ENCODE measurements around the gene PRPF6.

The PRPF6 gene

GRCh38 chr20:63976980-63977738, 3.8 kb upstream of the PRPF6 start:
- DNase-seq (ENCODE audit: low spot score) (peak; percentile 90), ATAC-seq (ENCODE audit: low read depth) (no peak)
- Histone ChIP-seq H3K27ac (ENCODE audit: poor library complexity, severe bottlenecking) (peak overlapping the region; percentile 73), H3K4me1 (ENCODE audit: insufficient read depth, poor library complexity, severe bottlenecking) (peaks cover 14% of the 10 kb centered on the region), H3K9me3 (ENCODE audit: severe bottlenecking) (no peaks in the 10 kb centered on the region), H3K36me3 (ENCODE audit: low read depth) (no peaks in the 10 kb centered on the region), H3K4me3 (ENCODE audit: severe bottlenecking) (no peak overlapping the region), H3K27me3 (ENCODE audit: insufficient read depth, poor library complexity, severe bottlenecking) (no peaks in the 10 kb centered on the region)
- no peak for TF ChIP-seq CTCF (IDR thresholded peaks at IDR 0.05; ENCODE audit: poor library complexity, severe bottlenecking)

GRCh38 chr20:63977739-63978276, 3.1 kb upstream of the PRPF6 start:
- Histone ChIP-seq H3K4me3 (ENCODE audit: severe bottlenecking) (no peak overlapping the region), H3K27me3 (ENCODE audit: insufficient read depth, poor library complexity, severe bottlenecking) (no peaks in the 10 kb centered on the region), H3K36me3 (ENCODE audit: low read depth) (peaks cover 3% of the 10 kb centered on the region), H3K4me1 (ENCODE audit: insufficient read depth, poor library complexity, severe bottlenecking) (peaks cover 15% of the 10 kb centered on the region), H3K9me3 (ENCODE audit: severe bottlenecking) (no peaks in the 10 kb centered on the region), H3K27ac (ENCODE audit: poor library complexity, severe bottlenecking) (peak overlapping the region; percentile 73)
- no peak for TF ChIP-seq CTCF (IDR thresholded peaks at IDR 0.05; ENCODE audit: poor library complexity, severe bottlenecking)
- no peak for ATAC-seq (ENCODE audit: low read depth)
- peak; percentile 87 for DNase-seq (ENCODE audit: low spot score)

GRCh38 chr20:63978319-63979228, 2.4 kb upstream of the PRPF6 start:
- peak; percentile 99 for DNase-seq (ENCODE audit: low spot score)
- no peaks in the 10 kb centered on the region for H3K9me3 ChIP-seq (ENCODE audit: severe bottlenecking)
- no peak for TF ChIP-seq CTCF (IDR thresholded peaks at IDR 0.05; ENCODE audit: poor library complexity, severe bottlenecking)
- H3K4me1 ChIP-seq (ENCODE audit: insufficient read depth, poor library complexity, severe bottlenecking), result peaks cover 15% of the 10 kb centered on the region
- peak; percentile 53 for ATAC-seq (ENCODE audit: low read depth)
- no peaks in the 10 kb centered on the region for H3K27me3 ChIP-seq (ENCODE audit: insufficient read depth, poor library complexity, severe bottlenecking)
- H3K27ac ChIP-seq (ENCODE audit: poor library complexity, severe bottlenecking), result peak overlapping the region; percentile 73
- H3K4me3 ChIP-seq (ENCODE audit: severe bottlenecking), result peak overlapping the region; percentile 64
- peaks cover 7% of the 10 kb centered on the region for H3K36me3 ChIP-seq (ENCODE audit: low read depth)

- Histone ChIP-seq H3K27ac (ENCODE audit: poor library complexity, severe bottlenecking) (peak overlapping the region; percentile 73), H3K4me1 (ENCODE audit: insufficient read depth, poor library complexity, severe bottlenecking) (peaks cover 15% of the 10 kb centered on the region)
Observed at GRCh38 chr20:63979229-63979556, 1.7 kb upstream of the PRPF6 start.

More at GRCh38 chr20:63979229-63979556, 1.7 kb upstream of the PRPF6 start:
- ATAC-seq (ENCODE audit: low read depth) (no peak), DNase-seq (ENCODE audit: low spot score) (no peak)
- Histone ChIP-seq H3K4me3 (ENCODE audit: severe bottlenecking) (peak overlapping the region; percentile 64), H3K36me3 (ENCODE audit: low read depth) (peaks cover 13% of the 10 kb centered on the region), H3K27me3 (ENCODE audit: insufficient read depth, poor library complexity, severe bottlenecking) (no peaks in the 10 kb centered on the region), H3K9me3 (ENCODE audit: severe bottlenecking) (no peaks in the 10 kb centered on the region)
- TF ChIP-seq CTCF (IDR thresholded peaks at IDR 0.05; ENCODE audit: poor library complexity, severe bottlenecking), result no peak
